Adrenal gland (tissue), 5 donors: ENCODE results near the gene LTB.

ENCODE experiments used
- POLR2A ChIP-seq, 2 donors: fragments of 450-650 bp; IDR thresholded peaks; one replicate each; pipeline ENCODE4 v1.6.1; 2017; ENCODE audit warnings: antibody characterized with exemption in 2 of 2, mild to moderate bottlenecking in 2 of 2, moderate library complexity in 1 of 2
- TF ChIP-seq, protein P1 (sequence below), 6 experiments: fragments of 450-650 bp in 4 of 6; fragments of 200-600 bp in 2 of 6; sonication (generic) in 1 of 6; IDR thresholded peaks; 1 replicate in 5 of 6; 2 replicates in 1 of 6; pipeline versions ENCODE4 v1.5.1 to v1.8.0; 2016 to 2021; ENCODE audit warnings: antibody characterized with exemption in 6 of 6, mild to moderate bottlenecking in 2 of 6, moderate library complexity in 1 of 6
- donor health status: DM: no; HTN: no; CAD: no.

- TF ChIP-seq, protein P1, sequence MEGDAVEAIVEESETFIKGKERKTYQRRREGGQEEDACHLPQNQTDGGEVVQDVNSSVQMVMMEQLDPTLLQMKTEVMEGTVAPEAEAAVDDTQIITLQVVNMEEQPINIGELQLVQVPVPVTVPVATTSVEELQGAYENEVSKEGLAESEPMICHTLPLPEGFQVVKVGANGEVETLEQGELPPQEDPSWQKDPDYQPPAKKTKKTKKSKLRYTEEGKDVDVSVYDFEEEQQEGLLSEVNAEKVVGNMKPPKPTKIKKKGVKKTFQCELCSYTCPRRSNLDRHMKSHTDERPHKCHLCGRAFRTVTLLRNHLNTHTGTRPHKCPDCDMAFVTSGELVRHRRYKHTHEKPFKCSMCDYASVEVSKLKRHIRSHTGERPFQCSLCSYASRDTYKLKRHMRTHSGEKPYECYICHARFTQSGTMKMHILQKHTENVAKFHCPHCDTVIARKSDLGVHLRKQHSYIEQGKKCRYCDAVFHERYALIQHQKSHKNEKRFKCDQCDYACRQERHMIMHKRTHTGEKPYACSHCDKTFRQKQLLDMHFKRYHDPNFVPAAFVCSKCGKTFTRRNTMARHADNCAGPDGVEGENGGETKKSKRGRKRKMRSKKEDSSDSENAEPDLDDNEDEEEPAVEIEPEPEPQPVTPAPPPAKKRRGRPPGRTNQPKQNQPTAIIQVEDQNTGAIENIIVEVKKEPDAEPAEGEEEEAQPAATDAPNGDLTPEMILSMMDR (IDR thresholded peaks at IDR 0.05): no peak
- no peak for TF ChIP-seq POLR2A (IDR thresholded peaks at IDR 0.05)
These were observed 24.0 kb downstream of the LTB start for GRCh38 chr6:31558318-31558625.
